SK-N-SH treated with all-trans-retinoic acid at 6 μM for 48 hours (cell line): ENCODE measurements around the gene SPOP.

Experiments used
- ATAC-seq: fragments of 200-7000 bp; cut with Tn5 transposase; 3 replicates; pipeline ENCODE4 v1.9.1; 2020; ENCODE audit warnings: mild to moderate bottlenecking, moderate library complexity
- ARNTL ChIP-seq: fragments of 450-650 bp; formaldehyde crosslinking; IDR thresholded peaks from 2 replicates; pipeline ENCODE4 v1.5.0; 2020; ENCODE audit warnings: low read depth, mild to moderate bottlenecking, moderate library complexity, borderline replicate concordance
- BACH2 ChIP-seq: fragments of 250-450 bp; sonication (Bioruptor Pico); IDR thresholded peaks from 2 replicates; pipeline ENCODE4 v1.9.0; 2021; ENCODE audit warnings: mild to moderate bottlenecking, borderline replicate concordance
- CSDC2 ChIP-seq: fragments of 250-450 bp; sonication (Bioruptor Pico); IDR thresholded peaks from 2 replicates; pipeline ENCODE4 v1.5.0; 2020; ENCODE audit warnings: mild to moderate bottlenecking, moderate library complexity
- CSRNP3 ChIP-seq: fragments of 250-450 bp; sonication (Bioruptor Pico); IDR thresholded peaks from 2 replicates; pipeline ENCODE4 v1.5.1; 2021; ENCODE audit warnings: mild to moderate bottlenecking, moderate library complexity
- ESRRG ChIP-seq: fragments of 250-450 bp; sonication (Bioruptor Pico); IDR thresholded peaks from 2 replicates; pipeline ENCODE4 v1.6.1; 2021; ENCODE audit warnings: mild to moderate bottlenecking
- GLIS3 ChIP-seq: fragments of 250-450 bp; sonication (Bioruptor Pico); IDR thresholded peaks from 2 replicates; pipeline ENCODE4 v1.5.0; 2020; ENCODE audit warnings: mild to moderate bottlenecking, moderate library complexity
- ISL1 ChIP-seq: fragments of 250-450 bp; sonication (Bioruptor Pico); IDR thresholded peaks from 2 replicates; pipeline ENCODE4 v2.1.2; 2022; ENCODE audit warnings: mild to moderate bottlenecking, moderate library complexity
- PPARA ChIP-seq: fragments of 250-450 bp; sonication (Bioruptor Pico); IDR thresholded peaks from 2 replicates; pipeline ENCODE4 v1.5.0; 2020; ENCODE audit warnings: mild to moderate bottlenecking, borderline replicate concordance
- TCF4 ChIP-seq: fragments of 250-450 bp; sonication (Bioruptor Pico); IDR thresholded peaks from 2 replicates; pipeline ENCODE4 v1.8.0; 2021; ENCODE audit warnings: mild to moderate bottlenecking, moderate library complexity, borderline replicate concordance
- TOX ChIP-seq: fragments of 250-450 bp; sonication (Bioruptor Pico); IDR thresholded peaks from 2 replicates; pipeline ENCODE4 v1.8.0; 2021; ENCODE audit warnings: mild to moderate bottlenecking, moderate library complexity, borderline replicate concordance
- ZC3H10 ChIP-seq: fragments of 250-450 bp; sonication (Bioruptor Pico); IDR thresholded peaks from 2 replicates; pipeline ENCODE4 v1.5.1; 2021; ENCODE audit warnings: mild to moderate bottlenecking, moderate library complexity
- ZFP30 ChIP-seq: fragments of 450-650 bp; formaldehyde crosslinking; IDR thresholded peaks from 2 replicates; pipeline ENCODE4 v1.5.0; 2022; ENCODE audit warnings: mild to moderate bottlenecking, moderate library complexity
- ZNF565 ChIP-seq: fragments of 450-650 bp; formaldehyde crosslinking; conservative IDR thresholded peaks from 2 replicates; pipeline ENCODE4 v1.5.0; 2020; ENCODE audit warnings: low read depth, mild to moderate bottlenecking, moderate library complexity
- ZNF70 ChIP-seq: fragments of 450-650 bp; formaldehyde crosslinking; IDR thresholded peaks from 2 replicates; pipeline ENCODE4 v1.5.0; 2020; ENCODE audit warnings: mild to moderate bottlenecking, moderate library complexity
- ZNF8 ChIP-seq: fragments of 450-650 bp; formaldehyde crosslinking; IDR thresholded peaks from 2 replicates; pipeline ENCODE4 v1.5.0; 2020; ENCODE audit warnings: mild to moderate bottlenecking, moderate library complexity
- TF ChIP-seq, protein P1 (sequence below): fragments of 250-450 bp; sonication (Bioruptor Pico); IDR thresholded peaks from 2 replicates; pipeline ENCODE4 v1.5.1; 2020; ENCODE audit warnings: low read depth, mild to moderate bottlenecking, moderate library complexity
- TF ChIP-seq, protein P2 (sequence below): fragments of 250-450 bp; sonication (Bioruptor Pico); IDR thresholded peaks from 2 replicates; pipeline ENCODE4 v1.8.0; 2021; ENCODE audit warnings: low read depth, mild to moderate bottlenecking, moderate library complexity, borderline replicate concordance
- TF ChIP-seq, protein P3 (sequence below): fragments of 250-450 bp; sonication (Bioruptor Pico); IDR thresholded peaks from 2 replicates; pipeline ENCODE4 v1.5.0; 2020; ENCODE audit warnings: mild to moderate bottlenecking, moderate library complexity
- TF ChIP-seq, protein P4 (sequence below): fragments of 250-450 bp; sonication (Bioruptor Pico); IDR thresholded peaks from 2 replicates; pipeline ENCODE4 v1.8.0; 2020; ENCODE audit warnings: mild to moderate bottlenecking, moderate library complexity, borderline replicate concordance

SPOP gene

DNA sequence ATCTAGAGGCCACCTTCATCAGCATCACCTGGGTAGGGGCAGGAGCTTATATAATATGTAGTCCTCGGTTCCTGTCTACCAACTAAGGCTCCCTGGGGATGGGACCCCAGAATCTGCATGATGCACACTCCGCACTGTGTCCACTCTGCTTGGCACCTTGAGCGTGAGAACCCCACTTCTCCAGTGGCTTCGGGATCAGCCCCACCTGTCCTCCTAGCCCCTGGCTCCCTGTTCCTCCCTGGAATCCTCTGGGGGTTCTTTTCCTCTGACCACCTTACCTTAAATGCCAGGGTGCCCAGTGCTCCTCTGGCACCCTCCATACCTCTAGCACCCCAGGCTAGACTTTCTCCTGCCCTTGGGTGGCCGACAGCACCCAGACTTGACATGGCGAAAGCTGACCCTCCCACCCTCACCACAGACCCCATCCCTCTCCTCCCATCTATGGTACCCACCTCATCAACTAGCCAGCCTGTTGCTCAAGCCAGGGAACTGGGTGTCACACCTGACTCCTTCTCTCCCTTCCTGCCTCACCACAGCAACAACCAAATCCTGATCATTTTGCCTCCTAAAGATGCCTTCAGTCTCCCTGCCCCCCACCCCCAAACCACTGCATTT is 105.0 kb downstream of the SPOP start (continued):
- TF ChIP-seq CSDC2 (CRISPR knock-in tag) (no peak), ZC3H10 (CRISPR knock-in tag) (no peak)

DNA sequence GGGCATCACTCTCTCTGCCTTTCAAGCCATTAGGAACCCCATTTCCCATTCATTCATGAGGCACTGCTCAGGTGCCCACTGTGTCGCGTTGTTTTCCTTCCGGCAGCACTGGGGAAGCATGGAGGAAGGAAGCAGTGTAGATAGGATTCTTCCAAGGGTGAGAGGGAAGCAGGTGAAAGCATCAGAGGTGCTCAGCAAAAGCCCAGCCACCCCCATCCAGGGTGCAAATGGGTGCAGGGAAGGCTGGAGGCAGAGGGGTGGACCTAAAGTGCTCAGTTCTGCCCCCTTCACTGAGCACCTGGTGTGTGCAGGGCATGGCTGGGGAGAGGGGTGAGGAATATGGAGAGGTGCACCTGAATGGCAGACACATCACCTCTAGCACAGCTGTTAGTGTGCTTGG is 105.7 kb downstream of the SPOP start:
- TF ChIP-seq ZNF8 (no peak), ZC3H10 (CRISPR knock-in tag) (no peak), ARNTL (CRISPR knock-in tag) (no peak), ISL1 (CRISPR knock-in tag) (no peak), TCF4 (CRISPR knock-in tag) (no peak), ESRRG (CRISPR knock-in tag) (no peak), ZNF565 (CRISPR knock-in tag) (no peak), CSRNP3 (CRISPR knock-in tag) (no peak), PPARA (no peak), GLIS3 (CRISPR knock-in tag) (no peak), ZNF70 (CRISPR knock-in tag) (no peak), ZFP30 (CRISPR knock-in tag) (no peak), BACH2 (CRISPR knock-in tag) (no peak), TOX (CRISPR knock-in tag) (no peak)
- TF ChIP-seq, protein P1, sequence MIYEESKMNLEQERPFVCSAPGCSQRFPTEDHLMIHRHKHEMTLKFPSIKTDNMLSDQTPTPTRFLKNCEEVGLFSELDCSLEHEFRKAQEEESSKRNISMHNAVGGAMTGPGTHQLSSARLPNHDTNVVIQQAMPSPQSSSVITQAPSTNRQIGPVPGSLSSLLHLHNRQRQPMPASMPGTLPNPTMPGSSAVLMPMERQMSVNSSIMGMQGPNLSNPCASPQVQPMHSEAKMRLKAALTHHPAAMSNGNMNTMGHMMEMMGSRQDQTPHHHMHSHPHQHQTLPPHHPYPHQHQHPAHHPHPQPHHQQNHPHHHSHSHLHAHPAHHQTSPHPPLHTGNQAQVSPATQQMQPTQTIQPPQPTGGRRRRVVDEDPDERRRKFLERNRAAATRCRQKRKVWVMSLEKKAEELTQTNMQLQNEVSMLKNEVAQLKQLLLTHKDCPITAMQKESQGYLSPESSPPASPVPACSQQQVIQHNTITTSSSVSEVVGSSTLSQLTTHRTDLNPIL (CRISPR knock-in tag), result no peak
- TF ChIP-seq, protein P2, sequence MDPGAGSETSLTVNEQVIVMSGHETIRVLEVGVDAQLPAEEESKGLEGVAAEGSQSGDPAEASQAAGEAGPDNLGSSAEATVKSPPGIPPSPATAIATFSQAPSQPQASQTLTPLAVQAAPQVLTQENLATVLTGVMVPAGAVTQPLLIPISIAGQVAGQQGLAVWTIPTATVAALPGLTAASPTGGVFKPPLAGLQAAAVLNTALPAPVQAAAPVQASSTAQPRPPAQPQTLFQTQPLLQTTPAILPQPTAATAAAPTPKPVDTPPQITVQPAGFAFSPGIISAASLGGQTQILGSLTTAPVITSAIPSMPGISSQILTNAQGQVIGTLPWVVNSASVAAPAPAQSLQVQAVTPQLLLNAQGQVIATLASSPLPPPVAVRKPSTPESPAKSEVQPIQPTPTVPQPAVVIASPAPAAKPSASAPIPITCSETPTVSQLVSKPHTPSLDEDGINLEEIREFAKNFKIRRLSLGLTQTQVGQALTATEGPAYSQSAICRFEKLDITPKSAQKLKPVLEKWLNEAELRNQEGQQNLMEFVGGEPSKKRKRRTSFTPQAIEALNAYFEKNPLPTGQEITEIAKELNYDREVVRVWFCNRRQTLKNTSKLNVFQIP (CRISPR knock-in tag), result no peak
- TF ChIP-seq, protein P3, sequence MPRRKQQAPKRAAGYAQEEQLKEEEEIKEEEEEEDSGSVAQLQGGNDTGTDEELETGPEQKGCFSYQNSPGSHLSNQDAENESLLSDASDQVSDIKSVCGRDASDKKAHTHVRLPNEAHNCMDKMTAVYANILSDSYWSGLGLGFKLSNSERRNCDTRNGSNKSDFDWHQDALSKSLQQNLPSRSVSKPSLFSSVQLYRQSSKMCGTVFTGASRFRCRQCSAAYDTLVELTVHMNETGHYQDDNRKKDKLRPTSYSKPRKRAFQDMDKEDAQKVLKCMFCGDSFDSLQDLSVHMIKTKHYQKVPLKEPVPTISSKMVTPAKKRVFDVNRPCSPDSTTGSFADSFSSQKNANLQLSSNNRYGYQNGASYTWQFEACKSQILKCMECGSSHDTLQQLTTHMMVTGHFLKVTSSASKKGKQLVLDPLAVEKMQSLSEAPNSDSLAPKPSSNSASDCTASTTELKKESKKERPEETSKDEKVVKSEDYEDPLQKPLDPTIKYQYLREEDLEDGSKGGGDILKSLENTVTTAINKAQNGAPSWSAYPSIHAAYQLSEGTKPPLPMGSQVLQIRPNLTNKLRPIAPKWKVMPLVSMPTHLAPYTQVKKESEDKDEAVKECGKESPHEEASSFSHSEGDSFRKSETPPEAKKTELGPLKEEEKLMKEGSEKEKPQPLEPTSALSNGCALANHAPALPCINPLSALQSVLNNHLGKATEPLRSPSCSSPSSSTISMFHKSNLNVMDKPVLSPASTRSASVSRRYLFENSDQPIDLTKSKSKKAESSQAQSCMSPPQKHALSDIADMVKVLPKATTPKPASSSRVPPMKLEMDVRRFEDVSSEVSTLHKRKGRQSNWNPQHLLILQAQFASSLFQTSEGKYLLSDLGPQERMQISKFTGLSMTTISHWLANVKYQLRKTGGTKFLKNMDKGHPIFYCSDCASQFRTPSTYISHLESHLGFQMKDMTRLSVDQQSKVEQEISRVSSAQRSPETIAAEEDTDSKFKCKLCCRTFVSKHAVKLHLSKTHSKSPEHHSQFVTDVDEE (CRISPR knock-in tag), result no peak
- TF ChIP-seq, protein P4, sequence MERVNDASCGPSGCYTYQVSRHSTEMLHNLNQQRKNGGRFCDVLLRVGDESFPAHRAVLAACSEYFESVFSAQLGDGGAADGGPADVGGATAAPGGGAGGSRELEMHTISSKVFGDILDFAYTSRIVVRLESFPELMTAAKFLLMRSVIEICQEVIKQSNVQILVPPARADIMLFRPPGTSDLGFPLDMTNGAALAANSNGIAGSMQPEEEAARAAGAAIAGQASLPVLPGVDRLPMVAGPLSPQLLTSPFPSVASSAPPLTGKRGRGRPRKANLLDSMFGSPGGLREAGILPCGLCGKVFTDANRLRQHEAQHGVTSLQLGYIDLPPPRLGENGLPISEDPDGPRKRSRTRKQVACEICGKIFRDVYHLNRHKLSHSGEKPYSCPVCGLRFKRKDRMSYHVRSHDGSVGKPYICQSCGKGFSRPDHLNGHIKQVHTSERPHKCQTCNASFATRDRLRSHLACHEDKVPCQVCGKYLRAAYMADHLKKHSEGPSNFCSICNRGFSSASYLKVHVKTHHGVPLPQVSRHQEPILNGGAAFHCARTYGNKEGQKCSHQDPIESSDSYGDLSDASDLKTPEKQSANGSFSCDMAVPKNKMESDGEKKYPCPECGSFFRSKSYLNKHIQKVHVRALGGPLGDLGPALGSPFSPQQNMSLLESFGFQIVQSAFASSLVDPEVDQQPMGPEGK (CRISPR knock-in tag), result no peak
- TF ChIP-seq, all 23 proteins: peak for 0
- no peak for ATAC-seq

DNA sequence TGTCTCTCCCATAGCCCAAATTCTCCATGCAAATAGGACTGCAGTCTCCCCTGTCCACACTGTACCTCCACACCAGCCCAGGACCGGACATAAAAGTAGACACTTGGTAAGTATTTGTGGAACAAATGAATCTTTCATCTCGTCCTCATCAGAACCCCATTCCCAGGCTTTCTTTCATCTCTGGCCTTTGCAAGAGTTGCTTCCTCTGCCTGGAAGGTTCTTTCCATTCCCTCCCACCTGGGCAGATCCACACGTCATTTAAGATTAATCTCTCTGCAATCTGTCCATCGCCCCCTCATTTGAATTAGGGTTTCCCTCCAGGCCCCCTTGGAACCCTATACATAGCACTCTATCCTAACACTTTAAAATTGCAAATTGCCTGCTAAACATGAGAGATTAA is 106.1 kb downstream of the SPOP start:
- no peak for ATAC-seq
- TF ChIP-seq, protein P3 (CRISPR knock-in tag), result no peak
- TF ChIP-seq TOX (CRISPR knock-in tag) (no peak), ZNF8 (no peak)
